ENCODE results near the gene STIL. TPM values are rescaled to one million over a fixed set of nuclear protein-coding genes. Genes with fewer than 3 reads are reported as not detected.
"Not testable (repeated sequence)": the region's sequence is repeated elsewhere in the genome, so short reads cannot be mapped to it uniquely, and the experiment has no call there.

STIL gene
- total RNA-seq, 1 experiment from 2014 or later: 11.9 TPM

GRCh38 chr1:47212636-47213229, 101.2 kb downstream of the STIL start:
- DNase-seq (ENCODE audit: low read depth, low spot score): no peak

GRCh38 chr1:47211796-47212269, 102.1 kb downstream of the STIL start:
- no peak for DNase-seq (ENCODE audit: low read depth, low spot score)
- in situ Hi-C loops (cut with HindIII; ENCODE audit: low pct_unique_long_range_greater_than_20kb, low sequenced_read_pairs): no loop called here

More at GRCh38 chr1:47212636-47213229, 101.2 kb downstream of the STIL start:
- in situ Hi-C loops (cut with HindIII; ENCODE audit: low pct_unique_long_range_greater_than_20kb, low sequenced_read_pairs): no loop called here

GRCh38 chr1:47210666-47211065, 103.3 kb downstream of the STIL start:
- in situ Hi-C loops (cut with HindIII; ENCODE audit: low pct_unique_long_range_greater_than_20kb, low sequenced_read_pairs): no loop called here
- DNase-seq (ENCODE audit: low read depth, low spot score): no peak

GRCh38 chr1:47209725-47210325, 104.1 kb downstream of the STIL start:
- no peak for DNase-seq (ENCODE audit: low read depth, low spot score)
- in situ Hi-C loops (cut with HindIII; ENCODE audit: low pct_unique_long_range_greater_than_20kb, low sequenced_read_pairs): no loop called here

GRCh38 chr1:47209091-47209490, 104.9 kb downstream of the STIL start:
- in situ Hi-C loops (cut with HindIII; ENCODE audit: low pct_unique_long_range_greater_than_20kb, low sequenced_read_pairs): no loop called here
- DNase-seq (ENCODE audit: low read depth, low spot score): no peak

- in situ Hi-C loops (cut with HindIII; ENCODE audit: low pct_unique_long_range_greater_than_20kb, low sequenced_read_pairs): no loop called here
- no peak for DNase-seq (ENCODE audit: low read depth, low spot score)
These were observed 105.5 kb downstream of the STIL start for GRCh38 chr1:47208374-47208850.

- in situ Hi-C loops (cut with HindIII; ENCODE audit: low pct_unique_long_range_greater_than_20kb, low sequenced_read_pairs): no loop called here
These were observed 106.1 kb downstream of the STIL start for GRCh38 chr1:47207803-47208373.

GRCh38 chr1:47205918-47206317, 108.0 kb downstream of the STIL start:
- in situ Hi-C loops (cut with HindIII; ENCODE audit: low pct_unique_long_range_greater_than_20kb, low sequenced_read_pairs): no loop called here
- no peak for DNase-seq (ENCODE audit: low read depth, low spot score)

More at GRCh38 chr1:47207803-47208373, 106.1 kb downstream of the STIL start:
- DNase-seq (ENCODE audit: low read depth, low spot score): no peak

GRCh38 chr1:47203504-47203903, 110.4 kb downstream of the STIL start:
- DNase-seq (ENCODE audit: low read depth, low spot score); in situ Hi-C loops (cut with HindIII; ENCODE audit: low pct_unique_long_range_greater_than_20kb, low sequenced_read_pairs): not testable (repeated sequence)

GRCh38 chr1:47201179-47201578, 112.8 kb downstream of the STIL start:
- in situ Hi-C loops (cut with HindIII; ENCODE audit: low pct_unique_long_range_greater_than_20kb, low sequenced_read_pairs): no loop called here
- peak; percentile 7 for DNase-seq (ENCODE audit: low read depth, low spot score)

Other genes starting within 250 kb of the STIL start
- gene CYP4Z1, start 246.9 kb downstream of the STIL start, total RNA-seq (2014; rRNA removed; shearing (Covaris generic)): not detected in 2 replicates
- not detected in 2 replicates for gene CYP4A22, start 176.7 kb downstream of the STIL start, total RNA-seq (2014; rRNA removed; shearing (Covaris generic))
- gene PDZK1IP1, start 124.1 kb downstream of the STIL start, total RNA-seq (2014; rRNA removed; shearing (Covaris generic)): not detected in 2 replicates
- gene TAL1, start 81.9 kb downstream of the STIL start, total RNA-seq (2014; rRNA removed; shearing (Covaris generic)): 0.13 TPM in 2 replicates
- 66.9 and 81.5 TPM in 2 replicates for gene CMPK1, start 19.6 kb upstream of the STIL start, total RNA-seq (2014; rRNA removed; shearing (Covaris generic))
- not detected in 2 replicates for gene FOXE3, start 102.1 kb upstream of the STIL start, total RNA-seq (2014; rRNA removed; shearing (Covaris generic))
- 0.79 and 1.0 TPM in 2 replicates for gene FOXD2, start 123.9 kb upstream of the STIL start, total RNA-seq (2014; rRNA removed; shearing (Covaris generic))

All from SK-MEL-5 (cell line).